Type B pancreatic cell (in vitro differentiated cells): ENCODE measurements around the gene CPXM1. TPM values are rescaled to one million over a fixed set of nuclear protein-coding genes. Genes with fewer than 3 reads are reported as not detected.

ENCODE experiments used
- DNase-seq: peaks from one replicate; pipeline ENCODE4 v3.0.0; 2021; ENCODE audit warnings: mixed read lengths; ENCODE audit not compliant: unreplicated experiment; ENCODE audit errors: extremely low spot score
- H3K27ac Mint-ChIP-seq: 2 replicates; pipeline ENCODE4 v1.8.0; 2021; ENCODE audit warnings: mild to moderate bottlenecking, mixed read lengths
- H3K27me3 Mint-ChIP-seq: 2 replicates; pipeline ENCODE4 v1.8.0; 2021; ENCODE audit warnings: mixed read lengths
- H3K36me3 Mint-ChIP-seq: 2 replicates; pipeline ENCODE4 v1.8.0; 2021; ENCODE audit warnings: mixed read lengths
- H3K4me1 Mint-ChIP-seq: one replicate; pipeline ENCODE4 v1.8.0; 2021; ENCODE audit warnings: mixed read lengths; ENCODE audit not compliant: unreplicated experiment
- H3K4me3 Mint-ChIP-seq: 2 replicates; pipeline ENCODE4 v1.8.0; 2021; ENCODE audit warnings: mild to moderate bottlenecking, mixed read lengths
- H3K9me3 Mint-ChIP-seq: 2 replicates; pipeline ENCODE4 v1.8.0; 2021; ENCODE audit warnings: mixed read lengths
- total RNA-seq: library from RNA; stranded (reverse); gene quantifications from 2 replicates; pipeline ENCODE4 v1.2.1, GENCODE V29; 2021; ENCODE audit warnings: low replicate concordance
- TF ChIP-seq, protein P1 (sequence below): fragments of 200-600 bp; sonication (generic); conservative IDR thresholded peaks from 2 replicates; pipeline ENCODE4 v1.5.0; 2021; ENCODE audit warnings: antibody characterized with exemption, mild to moderate bottlenecking

CPXM1 gene
- total RNA-seq, 1 donor from 2014 or later, result 106 TPM

DNA sequence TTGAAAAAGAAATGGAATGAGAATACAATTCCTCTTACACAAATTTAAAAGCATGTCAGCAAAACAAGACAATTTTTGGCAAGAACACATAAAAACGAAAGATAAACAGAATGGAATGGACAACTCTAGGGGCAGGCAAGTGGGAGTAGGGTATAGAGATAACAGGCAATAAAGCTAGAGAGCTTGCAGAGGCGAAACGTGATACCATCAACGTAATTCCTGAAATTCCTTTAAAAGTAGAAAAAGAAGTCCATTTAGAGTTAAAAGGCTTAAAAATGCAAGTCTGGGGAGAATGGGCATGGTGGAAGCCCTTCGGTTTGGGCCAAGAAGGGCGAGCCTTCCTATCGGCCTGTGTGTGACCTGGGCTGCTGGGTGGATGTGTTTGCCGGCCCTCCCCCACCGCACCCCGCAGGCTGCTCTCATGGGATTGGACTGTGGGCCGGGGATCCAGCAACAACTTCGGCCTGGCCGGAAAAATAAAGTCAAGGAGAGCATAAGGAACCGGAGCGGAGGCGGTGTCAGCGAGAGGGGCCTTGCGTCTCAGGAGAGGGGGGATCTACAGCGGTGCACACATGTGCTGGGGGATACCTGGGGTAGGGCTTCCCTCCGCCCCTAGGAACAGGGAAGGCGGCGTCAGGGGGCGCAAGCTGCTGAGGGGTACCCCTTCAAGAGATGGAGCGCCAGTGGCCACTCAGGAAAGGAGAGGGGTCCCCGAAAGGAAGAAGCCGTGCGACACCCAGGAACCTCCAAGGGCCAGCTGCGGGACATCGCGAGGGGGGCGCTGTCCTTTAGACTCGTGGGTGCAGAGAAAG lies 19.9 kb upstream of the CPXM1 start:
- Mint-ChIP-seq H3K36me3 (no peaks in the 10 kb centered on the region), H3K27ac (peak overlapping the region; percentile 5), H3K4me3 (peak overlapping the region; percentile 44), H3K4me1 (peaks cover 12% of the 10 kb centered on the region), H3K9me3 (no peaks in the 10 kb centered on the region), H3K27me3 (peaks cover 44% of the 10 kb centered on the region)
- peak; percentile 68 for DNase-seq
- TF ChIP-seq, protein P1, sequence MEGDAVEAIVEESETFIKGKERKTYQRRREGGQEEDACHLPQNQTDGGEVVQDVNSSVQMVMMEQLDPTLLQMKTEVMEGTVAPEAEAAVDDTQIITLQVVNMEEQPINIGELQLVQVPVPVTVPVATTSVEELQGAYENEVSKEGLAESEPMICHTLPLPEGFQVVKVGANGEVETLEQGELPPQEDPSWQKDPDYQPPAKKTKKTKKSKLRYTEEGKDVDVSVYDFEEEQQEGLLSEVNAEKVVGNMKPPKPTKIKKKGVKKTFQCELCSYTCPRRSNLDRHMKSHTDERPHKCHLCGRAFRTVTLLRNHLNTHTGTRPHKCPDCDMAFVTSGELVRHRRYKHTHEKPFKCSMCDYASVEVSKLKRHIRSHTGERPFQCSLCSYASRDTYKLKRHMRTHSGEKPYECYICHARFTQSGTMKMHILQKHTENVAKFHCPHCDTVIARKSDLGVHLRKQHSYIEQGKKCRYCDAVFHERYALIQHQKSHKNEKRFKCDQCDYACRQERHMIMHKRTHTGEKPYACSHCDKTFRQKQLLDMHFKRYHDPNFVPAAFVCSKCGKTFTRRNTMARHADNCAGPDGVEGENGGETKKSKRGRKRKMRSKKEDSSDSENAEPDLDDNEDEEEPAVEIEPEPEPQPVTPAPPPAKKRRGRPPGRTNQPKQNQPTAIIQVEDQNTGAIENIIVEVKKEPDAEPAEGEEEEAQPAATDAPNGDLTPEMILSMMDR, result no peak

DNA sequence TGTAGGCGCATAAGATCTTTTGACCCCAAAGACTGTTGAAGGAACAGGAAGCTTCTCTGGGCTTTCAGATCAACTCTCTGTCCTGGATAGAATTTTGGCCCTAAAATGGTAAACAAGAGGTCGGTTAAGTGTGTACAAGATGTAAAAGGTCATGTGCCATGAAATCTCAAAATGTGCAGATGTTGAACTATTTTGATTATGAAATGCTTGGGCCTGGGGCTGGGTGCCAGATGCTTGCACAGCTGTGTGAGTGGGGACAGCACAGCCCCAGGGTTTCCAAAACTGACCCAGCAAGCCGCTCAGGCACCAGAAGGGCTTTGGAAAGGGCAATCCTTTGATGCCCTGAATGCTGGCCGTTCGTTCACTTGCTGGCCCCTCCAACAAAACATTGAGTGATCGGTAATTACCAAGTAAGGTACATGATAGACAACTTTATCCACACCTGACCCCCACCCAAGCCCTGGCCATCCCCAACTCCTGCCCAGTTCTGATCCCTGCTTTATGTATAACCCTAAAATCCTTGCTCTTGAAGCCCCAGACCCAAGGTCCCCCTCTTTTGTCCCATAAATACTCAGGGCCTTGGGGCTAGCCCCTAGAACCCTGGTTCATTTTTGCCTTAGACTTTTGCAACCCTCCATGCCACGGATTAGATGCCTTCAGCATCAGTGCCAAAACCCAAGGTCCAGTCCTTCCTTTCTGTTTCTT lies 17.6 kb upstream of the CPXM1 start:
- Mint-ChIP-seq H3K4me1 (peaks cover 20% of the 10 kb centered on the region), H3K27me3 (peaks cover 50% of the 10 kb centered on the region), H3K36me3 (no peaks in the 10 kb centered on the region), H3K27ac (no peak overlapping the region), H3K4me3 (no peak overlapping the region), H3K9me3 (no peaks in the 10 kb centered on the region)
- TF ChIP-seq, protein P1, result no peak
- peak; percentile 34 for DNase-seq

- TF ChIP-seq, protein P1, result no peak
- H3K4me3 Mint-ChIP-seq, result no peak overlapping the region
- no peak for DNase-seq
- no peaks in the 10 kb centered on the region for H3K36me3 Mint-ChIP-seq
- no peaks in the 10 kb centered on the region for H3K9me3 Mint-ChIP-seq
- peaks cover 20% of the 10 kb centered on the region for H3K4me1 Mint-ChIP-seq
- peaks cover 50% of the 10 kb centered on the region for H3K27me3 Mint-ChIP-seq
- no peak overlapping the region for H3K27ac Mint-ChIP-seq
These were observed 16.9 kb upstream of the CPXM1 start for GRCh38 chr20:2817341-2817726.

GRCh38 chr20:2816583-2817340 lies 16.3 kb upstream of the CPXM1 start:
- no peak overlapping the region for H3K4me3 Mint-ChIP-seq
- TF ChIP-seq, protein P1, result no peak
- H3K27me3 Mint-ChIP-seq, result peaks cover 51% of the 10 kb centered on the region
- H3K4me1 Mint-ChIP-seq, result peaks cover 19% of the 10 kb centered on the region
- peak; percentile 61 for DNase-seq
- no peaks in the 10 kb centered on the region for H3K36me3 Mint-ChIP-seq
- no peak overlapping the region for H3K27ac Mint-ChIP-seq
- peaks cover 5% of the 10 kb centered on the region for H3K9me3 Mint-ChIP-seq

- DNase-seq, result peak; percentile 58
- Mint-ChIP-seq H3K36me3 (no peaks in the 10 kb centered on the region), H3K9me3 (peaks cover 5% of the 10 kb centered on the region), H3K4me1 (peaks cover 15% of the 10 kb centered on the region), H3K27me3 (peaks cover 51% of the 10 kb centered on the region), H3K27ac (no peak within 1 kb of the TSS), H3K4me3 (no peak within 1 kb of the TSS)
- TF ChIP-seq, protein P1, result no peak
These were observed 15.7 kb upstream of the CPXM1 start, which contains the start of gene TMEM239 for GRCh38 chr20:2816030-2816582. TMEM239 (plus strand) TSS chr20:2816364; CDS start chr20:2816555, 191 bp downstream.
